ENCODE measurements around the gene EID2. TPM values are rescaled to one million over a fixed set of nuclear protein-coding genes. Genes with fewer than 3 reads are reported as not detected.

EID2 gene
- total and polyA plus RNA-seq, 2 of the 8 experiments (the other 6 are each of a cell fraction or from before 2014, with no cell fraction given) = 7.8 to 29.6 TPM

- TF ChIP-seq ATF2 (IDR thresholded peaks at IDR 0.05; ENCODE audit: low read length) (no peak), KDM4A (IDR thresholded peaks at IDR 0.05; ENCODE audit: low read depth, low read length, severe bottlenecking) (no peak)
Measured at GRCh38 chr19:39533791-39534190, 6.2 kb downstream of the EID2 start (continued).
